ENCODE data around the gene NAP1L4. TPM values are rescaled to one million over a fixed set of nuclear protein-coding genes. Genes with fewer than 3 reads are reported as not detected.
"Not testable (repeated sequence)": the region's sequence is repeated elsewhere in the genome, so short reads cannot be mapped to it uniquely, and the experiment has no call there.

The NAP1L4 gene
- total RNA-seq, 1 donor: 99.6 TPM

- H3K4me3 ChIP-seq (ENCODE audit: low read depth, low read length): no peak overlapping the region
- TF ChIP-seq, protein P1, sequence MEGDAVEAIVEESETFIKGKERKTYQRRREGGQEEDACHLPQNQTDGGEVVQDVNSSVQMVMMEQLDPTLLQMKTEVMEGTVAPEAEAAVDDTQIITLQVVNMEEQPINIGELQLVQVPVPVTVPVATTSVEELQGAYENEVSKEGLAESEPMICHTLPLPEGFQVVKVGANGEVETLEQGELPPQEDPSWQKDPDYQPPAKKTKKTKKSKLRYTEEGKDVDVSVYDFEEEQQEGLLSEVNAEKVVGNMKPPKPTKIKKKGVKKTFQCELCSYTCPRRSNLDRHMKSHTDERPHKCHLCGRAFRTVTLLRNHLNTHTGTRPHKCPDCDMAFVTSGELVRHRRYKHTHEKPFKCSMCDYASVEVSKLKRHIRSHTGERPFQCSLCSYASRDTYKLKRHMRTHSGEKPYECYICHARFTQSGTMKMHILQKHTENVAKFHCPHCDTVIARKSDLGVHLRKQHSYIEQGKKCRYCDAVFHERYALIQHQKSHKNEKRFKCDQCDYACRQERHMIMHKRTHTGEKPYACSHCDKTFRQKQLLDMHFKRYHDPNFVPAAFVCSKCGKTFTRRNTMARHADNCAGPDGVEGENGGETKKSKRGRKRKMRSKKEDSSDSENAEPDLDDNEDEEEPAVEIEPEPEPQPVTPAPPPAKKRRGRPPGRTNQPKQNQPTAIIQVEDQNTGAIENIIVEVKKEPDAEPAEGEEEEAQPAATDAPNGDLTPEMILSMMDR (IDR thresholded peaks at IDR 0.05; ENCODE audit: insufficient read depth, low read length): no peak
- no peak for DNase-seq (ENCODE audit: low read depth)
Observed at GRCh38 chr11:2909133-2909902, 82.8 kb downstream of the NAP1L4 start.

DNA sequence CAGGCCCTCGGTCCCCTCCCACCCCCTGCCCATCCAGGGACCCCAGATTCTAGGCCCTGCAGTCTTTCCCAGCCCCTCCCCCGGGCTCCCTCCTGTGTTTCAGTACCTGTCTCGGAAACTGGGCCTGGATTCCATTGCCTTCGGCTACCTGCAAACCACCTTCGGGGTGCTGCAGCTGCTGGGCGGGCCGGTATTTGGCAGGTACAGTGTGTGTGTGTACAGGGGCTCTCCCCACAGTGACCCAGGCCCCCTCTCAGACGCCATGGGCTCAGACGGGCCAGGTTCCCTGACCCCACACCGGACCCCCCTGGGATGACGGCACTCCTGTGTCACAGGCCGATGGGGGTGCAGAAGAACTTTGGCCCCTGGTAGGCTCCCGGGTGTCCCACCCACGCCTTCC lies 84.0 kb downstream of the NAP1L4 start:
- TF ChIP-seq, protein P1 (IDR thresholded peaks at IDR 0.05; ENCODE audit: insufficient read depth, low read length): no peak
- DNase-seq (ENCODE audit: low read depth): no peak
- no peak overlapping the region for H3K4me3 ChIP-seq (ENCODE audit: low read depth, low read length)

GRCh38 chr11:2905299-2905698 lies 86.8 kb downstream of the NAP1L4 start:
- not testable (repeated sequence) for H3K4me3 ChIP-seq (ENCODE audit: low read depth, low read length); DNase-seq (ENCODE audit: low read depth)

- peak; percentile 28 for DNase-seq (ENCODE audit: low read depth)
- TF ChIP-seq, protein P1 (IDR thresholded peaks at IDR 0.05; ENCODE audit: insufficient read depth, low read length): no peak
- H3K4me3 ChIP-seq (ENCODE audit: low read depth, low read length): peak overlapping the region; percentile 25
Observed at GRCh38 chr11:2904153-2905052, 87.7 kb downstream of the NAP1L4 start.

DNA sequence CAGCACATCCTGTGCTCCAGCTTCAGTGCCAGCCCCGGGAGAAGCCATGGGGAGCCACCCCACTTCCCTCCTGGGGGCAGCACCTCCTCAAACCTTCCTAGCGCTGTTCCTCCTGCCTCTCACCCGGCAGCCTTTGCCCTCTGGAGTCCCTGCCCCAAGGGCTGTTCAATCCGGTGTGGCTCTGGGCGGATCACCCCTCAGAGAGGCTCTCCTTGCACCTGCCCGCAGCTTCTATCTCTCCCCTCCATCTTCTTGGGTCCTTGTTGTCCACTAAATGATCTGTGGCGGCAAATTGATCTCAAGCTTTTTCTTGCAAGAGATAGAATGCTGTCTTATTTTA lies 88.5 kb downstream of the NAP1L4 start:
- TF ChIP-seq, protein P1 (IDR thresholded peaks at IDR 0.05; ENCODE audit: insufficient read depth, low read length): no peak
- peak overlapping the region; percentile 76 for H3K4me3 ChIP-seq (ENCODE audit: low read depth, low read length)
- DNase-seq (ENCODE audit: low read depth): no peak

DNA sequence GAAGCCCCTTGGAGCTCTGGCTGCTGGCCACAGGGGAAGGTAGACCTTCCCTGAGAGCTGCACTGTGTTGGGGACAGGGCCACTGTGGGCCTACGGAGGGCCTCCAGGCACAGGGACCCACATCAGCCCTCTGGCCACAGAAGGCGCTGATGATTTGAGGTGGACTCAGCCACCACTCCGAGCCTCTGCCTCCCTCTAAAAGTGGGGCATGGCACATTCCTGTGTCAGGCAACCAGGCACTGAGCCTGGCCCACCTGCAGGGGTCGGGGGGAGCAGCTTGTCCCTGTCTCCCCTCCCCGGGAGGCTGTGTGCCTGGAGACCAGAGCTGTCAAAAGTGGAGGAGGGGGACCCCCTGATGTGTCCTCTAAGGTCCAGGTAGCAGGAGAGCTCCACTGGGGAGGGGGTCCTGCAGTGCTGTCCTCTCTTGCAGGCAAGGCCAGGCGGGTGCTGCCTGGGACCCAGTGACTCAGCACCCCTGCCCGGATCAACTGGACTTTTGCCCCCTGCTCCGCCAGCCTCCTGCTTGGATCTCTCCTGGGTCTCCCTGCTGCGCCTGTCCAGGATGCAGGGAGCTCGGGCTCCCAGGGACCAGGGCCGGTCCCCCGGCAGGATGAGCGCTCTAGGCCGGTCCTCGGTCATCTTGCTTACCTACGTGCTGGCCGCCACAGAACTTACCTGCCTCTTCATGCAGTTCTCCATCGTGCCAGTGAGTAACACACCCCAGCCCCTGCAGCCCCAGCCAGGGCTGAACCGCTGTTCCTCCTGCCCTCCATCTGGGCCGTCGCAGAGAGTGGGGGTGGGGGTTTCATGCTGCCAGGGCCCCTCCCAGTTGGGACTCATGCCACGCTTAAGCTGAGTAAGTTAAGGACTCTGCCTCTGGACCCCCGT lies 89.1 kb downstream of the NAP1L4 start:
- DNase-seq (ENCODE audit: low read depth): peak; percentile 15
- peak overlapping the region; percentile 76 for H3K4me3 ChIP-seq (ENCODE audit: low read depth, low read length)
- TF ChIP-seq, protein P1 (IDR thresholded peaks at IDR 0.05; ENCODE audit: insufficient read depth, low read length): peak; percentile 0
